H7 (cell line): ENCODE data around the gene CASZ1. TPM values are rescaled to one million over a fixed set of nuclear protein-coding genes. Genes with fewer than 3 reads are reported as not detected.
A peak's percentile ranks its signal among the peaks of the same experiment; 100 is the strongest.

Source experiments
- DNase-seq: peaks from one replicate; pipeline ENCODE4 v3.0.0; 2012
- H3K27me3 ChIP-seq: 2 replicates; pipeline ENCODE4 v1.6.0; 2011; ENCODE audit warnings: mild to moderate bottlenecking, low read length; ENCODE audit not compliant: control insufficient read depth, insufficient read depth
- H3K36me3 ChIP-seq: replicated peaks from 2 replicates; pipeline ENCODE4 v1.5.1; 2011; ENCODE audit warnings: low read length; ENCODE audit not compliant: control insufficient read depth, insufficient read depth
- H3K4me3 ChIP-seq: 2 replicates; pipeline ENCODE4 v1.5.1; 2011; ENCODE audit warnings: low read depth, mild to moderate bottlenecking, control low read depth, low read length, moderate library complexity; ENCODE audit not compliant: insufficient read depth
- total RNA-seq: library from RNA; depleted of rRNA; stranded (reverse); fragments of >200 nt; shearing (Covaris generic); gene quantifications from 2 replicates; pipeline ENCODE4 v1.2.3, GENCODE V29; 2014

The CASZ1 gene
- total RNA-seq, 1 experiment from 2014 or later = 5.0 TPM

- peak; percentile 22 for DNase-seq
- Histone ChIP-seq H3K27me3 (peaks cover 37% of the 10 kb centered on the region), H3K36me3 (no peaks in the 10 kb centered on the region), H3K4me3 (no peak overlapping the region)
Observed at GRCh38 chr1:10791105-10791951, 5.1 kb downstream of the CASZ1 start.

- DNase-seq = no peak
- Histone ChIP-seq H3K27me3 (peaks cover 27% of the 10 kb centered on the region), H3K4me3 (no peak overlapping the region), H3K36me3 (no peaks in the 10 kb centered on the region)
Observed at GRCh38 chr1:10789803-10790702, 6.4 kb downstream of the CASZ1 start.

- no peaks in the 10 kb centered on the region for H3K36me3 ChIP-seq
- peak; percentile 50 for DNase-seq
- peaks cover 19% of the 10 kb centered on the region for H3K27me3 ChIP-seq
- no peak overlapping the region for H3K4me3 ChIP-seq
Observed at GRCh38 chr1:10789047-10789791, 7.2 kb downstream of the CASZ1 start.

GRCh38 chr1:10788592-10789006 lies 7.8 kb downstream of the CASZ1 start:
- DNase-seq = peak; percentile 87
- Histone ChIP-seq H3K4me3 (no peak overlapping the region), H3K27me3 (peaks cover 13% of the 10 kb centered on the region), H3K36me3 (no peaks in the 10 kb centered on the region)

- DNase-seq = peak; percentile 40
- Histone ChIP-seq H3K27me3 (peaks cover under 1% of the 10 kb centered on the region), H3K36me3 (no peaks in the 10 kb centered on the region), H3K4me3 (no peak overlapping the region)
Observed at GRCh38 chr1:10787286-10787685, 9.2 kb downstream of the CASZ1 start.

- Histone ChIP-seq H3K27me3 (no peaks in the 10 kb centered on the region; the same call in 1 of the 2 replicates), H3K36me3 (no peaks in the 10 kb centered on the region), H3K4me3 (no peak overlapping the region)
- DNase-seq = no peak
Observed at GRCh38 chr1:10785728-10786638, 10.5 kb downstream of the CASZ1 start.

- no peak overlapping the region for H3K4me3 ChIP-seq
- no peaks in the 10 kb centered on the region; the same call in 1 of the 2 replicates for H3K27me3 ChIP-seq
- no peaks in the 10 kb centered on the region for H3K36me3 ChIP-seq
- no peak for DNase-seq
Observed at GRCh38 chr1:10784998-10785727, 11.3 kb downstream of the CASZ1 start.

GRCh38 chr1:10782491-10783244 lies 13.8 kb downstream of the CASZ1 start:
- DNase-seq = peak; percentile 56
- no peaks in the 10 kb centered on the region for H3K36me3 ChIP-seq
- no peak overlapping the region for H3K4me3 ChIP-seq
- no peaks in the 10 kb centered on the region for H3K27me3 ChIP-seq

- H3K36me3 ChIP-seq = no peaks in the 10 kb centered on the region
- H3K27me3 ChIP-seq = no peaks in the 10 kb centered on the region
- no peak for DNase-seq
- no peak overlapping the region for H3K4me3 ChIP-seq
Observed at GRCh38 chr1:10781137-10781536, 15.3 kb downstream of the CASZ1 start.

GRCh38 chr1:10779841-10780240 lies 16.6 kb downstream of the CASZ1 start:
- Histone ChIP-seq H3K36me3 (no peaks in the 10 kb centered on the region), H3K4me3 (no peak overlapping the region), H3K27me3 (no peaks in the 10 kb centered on the region)
- DNase-seq = no peak

GRCh38 chr1:10779201-10779600 lies 17.2 kb downstream of the CASZ1 start:
- no peak for DNase-seq
- Histone ChIP-seq H3K36me3 (no peaks in the 10 kb centered on the region), H3K4me3 (no peak overlapping the region), H3K27me3 (no peaks in the 10 kb centered on the region)

- no peaks in the 10 kb centered on the region for H3K36me3 ChIP-seq
- H3K4me3 ChIP-seq = no peak overlapping the region
- no peaks in the 10 kb centered on the region for H3K27me3 ChIP-seq
- DNase-seq = no peak
Observed at GRCh38 chr1:10778640-10779039, 17.8 kb downstream of the CASZ1 start.
